HG03025 (cell line): ENCODE results near the gene MYL7.
"Not testable (repeated sequence)": the region's sequence is repeated elsewhere in the genome, so short reads cannot be mapped to it uniquely, and the experiment has no call there.

Experiments
- ATAC-seq: cut with Tn5 transposase; IDR thresholded peaks from one replicate; pipeline ENCODE4 v1.9.1; 2021; ENCODE audit warnings: mild to moderate bottlenecking, moderate library complexity; ENCODE audit not compliant: unreplicated experiment, low FRiP score

The MYL7 gene

GRCh38 chr7:44141221-44141850 is at the start of gene MYL7:
TSS of gene MYL7 (minus strand) at chr7:44141332. CDS start at chr7:44141305, 27 bp downstream.
- no peak for ATAC-seq

- no peak for ATAC-seq
Measured at GRCh38 chr7:44189993-44190872, 49.1 kb upstream of the MYL7 start.

GRCh38 chr7:44189286-44189992 is 48.3 kb upstream of the MYL7 start, which contains the start of gene GCK:
TSS of gene GCK (minus strand) at chr7:44189439. CDS start at chr7:44188953, 486 bp downstream.
- no peak for ATAC-seq

- no peak for ATAC-seq
Measured at GRCh38 chr7:44188480-44189225, 47.5 kb upstream of the MYL7 start.

- ATAC-seq, result no peak
Measured at GRCh38 chr7:44187636-44188416, 46.7 kb upstream of the MYL7 start.

- ATAC-seq, result no peak
Measured at GRCh38 chr7:44186736-44187135, 45.6 kb upstream of the MYL7 start.

GRCh38 chr7:44185729-44186128 is 44.6 kb upstream of the MYL7 start:
- no peak for ATAC-seq

- no peak for ATAC-seq
Measured at GRCh38 chr7:44184873-44185446, 43.8 kb upstream of the MYL7 start.

- no peak for ATAC-seq
Measured at GRCh38 chr7:44184206-44184872, 43.2 kb upstream of the MYL7 start.

- ATAC-seq, result no peak
Measured at GRCh38 chr7:44183386-44183785, 42.3 kb upstream of the MYL7 start.

- ATAC-seq, result no peak
Measured at GRCh38 chr7:44182827-44183226, 41.7 kb upstream of the MYL7 start.

GRCh38 chr7:44180631-44181030 is 39.5 kb upstream of the MYL7 start:
- ATAC-seq, result no peak

GRCh38 chr7:44177570-44178131 is 36.5 kb upstream of the MYL7 start:
- ATAC-seq, result no peak

- ATAC-seq, result no peak
Measured at GRCh38 chr7:44176486-44176885, 35.4 kb upstream of the MYL7 start.

GRCh38 chr7:44175730-44176129 is 34.6 kb upstream of the MYL7 start:
- ATAC-seq, result no peak

- not testable (repeated sequence) for ATAC-seq
Measured at GRCh38 chr7:44174694-44174948, 33.5 kb upstream of the MYL7 start.

GRCh38 chr7:44173911-44174693 is 33.0 kb upstream of the MYL7 start:
- no peak for ATAC-seq

GRCh38 chr7:44172803-44173424 is 31.8 kb upstream of the MYL7 start:
- no peak for ATAC-seq
